Lower leg skin (tissue), 4 donors: ENCODE data around the gene MAP1S. TPM values are rescaled to one million over a fixed set of nuclear protein-coding genes. Genes with fewer than 3 reads are reported as not detected.
A peak's percentile ranks its signal among the peaks of the same experiment; 100 is the strongest.

Experiments used
- DNase-seq, 2 donors: peaks; one replicate each; pipeline ENCODE4 v3.0.0-alpha.2; 2019; ENCODE audit warnings: low spot score in 2 of 2
- H3K4me3 ChIP-seq: fragments of 200-600 bp; sonication (generic); 2 replicates; pipeline ENCODE4 v1.5.1; 2017; ENCODE audit warnings: mild to moderate bottlenecking, low read depth; ENCODE audit not compliant: poor library complexity, severe bottlenecking
- CTCF ChIP-seq, 3 donors: fragments of 450-650 bp; IDR thresholded peaks; one replicate each; pipeline ENCODE4 v1.5.1; 2016; ENCODE audit warnings: antibody characterized with exemption in 3 of 3, mild to moderate bottlenecking in 3 of 3, moderate library complexity in 2 of 3
- POLR2A ChIP-seq, 2 donors: fragments of 450-650 bp; IDR thresholded peaks; one replicate each; pipeline ENCODE4 v1.6.1; 2016 to 2017; ENCODE audit warnings: antibody characterized with exemption in 2 of 2, mild to moderate bottlenecking in 1 of 2, moderate library complexity in 1 of 2
- WGBS, 2 donors: methylation state at CpG; one replicate each; pipeline ENCODE4 v1.1.5; 2018; 5-methylcytosine and 5-hydroxymethylcytosine counted together
- intact Hi-C: fragments of 100-400 bp; cut with DNase I; formaldehyde crosslinking; loops from one replicate; pipeline ENCODE4 v1.15.0; 2023; ENCODE audit warnings: low total_unique reads
- total RNA-seq, 4 donors: library from RNA; depleted of rRNA; stranded (reverse); fragments of >200 nt; gene quantifications; one replicate each; pipeline ENCODE4 v1.1.0, GENCODE V29; 2016

The MAP1S gene
- total RNA-seq, 4 donors from 2014 or later = 10.8 to 32.7 (median 24.5) TPM

DNA sequence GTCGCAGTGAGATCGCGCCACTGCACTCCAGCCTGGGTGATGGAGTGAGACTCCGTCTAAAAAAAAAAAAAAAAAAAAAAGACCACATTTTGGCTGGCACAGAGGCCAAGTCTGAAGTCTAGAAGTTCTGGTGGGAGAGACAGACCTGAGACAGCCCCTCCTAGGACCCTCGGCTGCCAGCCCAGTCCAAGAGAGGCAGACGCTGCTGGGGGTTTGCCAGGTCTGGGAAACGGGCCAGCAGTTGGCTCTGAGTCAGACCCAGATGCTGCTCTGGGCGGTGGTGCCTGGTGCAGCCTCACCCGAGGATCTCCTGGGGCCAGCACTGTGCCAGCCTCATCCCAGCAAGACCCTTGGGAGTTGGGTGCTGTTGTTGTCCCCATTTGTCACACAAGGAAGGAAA, 37.8 kb downstream of the MAP1S start:
- 17 to 24% methylated on average over 8 to 9 of the region's 9 CpGs for WGBS, 2 donors
- no peak overlapping the region for H3K4me3 ChIP-seq
- intact Hi-C loops = no loop called here
- peak; percentile 29 to 90 for DNase-seq
- TF ChIP-seq CTCF (IDR thresholded peaks at IDR 0.05) (no peak), POLR2A (IDR thresholded peaks at IDR 0.05) (no peak)

GRCh38 chr19:17758515-17758914, 39.2 kb downstream of the MAP1S start:
- DNase-seq = no peak
- intact Hi-C loops = no loop called here
- 56 to 59% methylated on average over 5 of the region's 5 CpGs for WGBS, 2 donors
- H3K4me3 ChIP-seq = no peak overlapping the region
- TF ChIP-seq CTCF (IDR thresholded peaks at IDR 0.05) (no peak), POLR2A (IDR thresholded peaks at IDR 0.05) (no peak)

DNA sequence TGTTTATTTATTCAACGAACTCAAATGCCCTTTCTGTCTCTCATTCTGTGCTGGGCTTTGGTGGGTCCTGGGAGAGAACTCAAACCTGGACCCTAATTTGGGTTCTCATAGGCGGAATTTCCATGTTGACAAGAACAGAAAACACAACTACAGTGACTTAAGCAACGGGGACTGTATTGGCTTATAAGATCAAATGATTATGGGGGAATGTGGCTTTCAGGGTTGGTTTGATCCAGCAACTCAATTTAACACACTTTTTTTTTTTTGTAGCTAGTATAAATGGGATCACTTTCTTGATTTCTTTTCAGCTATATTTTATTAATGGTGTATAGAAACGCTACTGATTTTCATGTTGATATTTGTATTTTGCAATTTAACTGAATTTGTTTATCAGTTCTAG, 41.9 kb downstream of the MAP1S start:
- WGBS, 2 donors = 78 to 88% methylated on average over 4 of the region's 4 CpGs
- no peak overlapping the region for H3K4me3 ChIP-seq
- TF ChIP-seq CTCF (IDR thresholded peaks at IDR 0.05) (no peak), POLR2A (IDR thresholded peaks at IDR 0.05) (no peak)
- intact Hi-C loops = no loop called here
- DNase-seq = no peak

DNA sequence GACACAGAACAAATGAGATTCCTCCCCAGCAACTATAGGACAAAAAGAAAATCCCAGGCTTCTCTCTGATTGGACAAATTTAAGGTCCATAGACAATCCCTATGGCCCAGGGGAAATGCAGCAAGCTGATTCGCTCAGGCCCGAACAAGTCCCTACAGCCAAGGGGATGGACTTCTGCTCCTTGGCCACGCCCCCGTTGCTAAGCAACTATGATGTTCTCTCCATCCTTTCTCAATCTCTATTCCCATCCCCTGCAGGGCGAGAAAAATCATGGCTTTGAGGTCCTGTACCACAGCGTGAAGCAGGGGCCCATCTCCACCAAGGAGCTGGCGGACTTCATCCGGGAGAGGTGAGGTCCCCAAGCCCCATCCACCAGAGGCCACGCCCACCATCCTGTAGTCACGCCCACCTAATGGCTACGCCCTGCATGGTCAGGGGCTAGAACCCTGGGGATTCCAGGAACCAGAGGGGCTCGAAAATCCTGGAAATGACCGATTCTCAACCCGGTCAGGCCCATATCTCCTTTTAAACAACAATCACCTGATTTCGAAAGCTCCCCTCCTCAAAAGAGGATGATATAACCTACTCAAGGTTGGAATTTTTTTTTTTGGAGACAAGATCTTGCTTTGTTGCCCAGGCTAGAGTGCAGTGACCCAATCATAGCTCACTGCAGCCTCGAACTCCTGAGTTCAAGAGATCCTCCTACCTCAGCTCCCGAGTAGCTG, 43.4 kb downstream of the MAP1S start:
- intact Hi-C loops = no loop called here
- WGBS, 2 donors = 53 to 62% methylated on average over 17 of the region's 17 CpGs
- H3K4me3 ChIP-seq = no peak overlapping the region
- TF ChIP-seq POLR2A (IDR thresholded peaks at IDR 0.05) (no peak), CTCF (IDR thresholded peaks at IDR 0.05) (no peak)
- no peak for DNase-seq

GRCh38 chr19:17764348-17764747, 45.1 kb downstream of the MAP1S start:
- DNase-seq = no peak
- WGBS, 2 donors = 89 to 96% methylated on average over 6 to 7 of the region's 7 CpGs
- intact Hi-C loops = no loop called here
- no peak for TF ChIP-seq POLR2A (IDR thresholded peaks at IDR 0.05)
- no peak for TF ChIP-seq CTCF (IDR thresholded peaks at IDR 0.05)
- H3K4me3 ChIP-seq = no peak overlapping the region
